Measurements from ENCODE around the gene ADCY10. TPM values are rescaled to one million over a fixed set of nuclear protein-coding genes. Genes with fewer than 3 reads are reported as not detected.

The ADCY10 gene
- total and polyA plus RNA-seq, 2 donors (not counting 1 experiment from before 2014, with no cell fraction given), result 0.09 to 0.17 TPM

DNA sequence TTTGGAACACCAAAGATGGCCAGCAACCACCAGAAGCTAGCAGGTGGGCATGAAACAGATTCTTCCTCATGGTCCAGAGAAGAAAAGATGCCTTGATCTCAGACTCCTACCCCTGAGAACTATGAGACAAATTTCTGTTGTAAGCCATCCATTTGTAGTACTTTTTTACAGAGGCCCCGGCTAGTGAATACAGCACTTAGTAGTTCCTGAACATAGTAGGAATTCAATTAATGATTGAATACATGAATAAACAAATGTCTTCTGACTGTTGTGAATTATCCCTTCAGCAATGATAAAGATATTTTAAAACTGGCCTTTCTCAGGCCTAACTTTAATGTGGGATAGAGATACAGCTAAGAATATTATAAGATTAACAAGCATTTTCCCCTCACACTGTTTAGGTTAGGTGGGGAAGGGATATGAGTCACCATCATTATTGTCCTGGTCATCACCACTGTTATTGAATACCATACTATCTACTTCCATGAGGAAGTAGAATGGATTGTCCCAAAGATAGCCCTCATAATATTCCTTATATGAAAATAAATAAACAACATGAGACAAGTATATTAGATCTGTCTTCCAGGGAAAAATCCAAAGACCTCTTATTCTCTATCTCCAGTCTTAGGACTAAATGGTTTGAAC, 51.4 kb downstream of the ADCY10 start:
- H3K27ac ChIP-seq (ENCODE audit: insufficient read depth, low read length), result no peak overlapping the region

GRCh38 chr1:167861664-167862381, 52.1 kb downstream of the ADCY10 start:
- TF ChIP-seq, protein P1, sequence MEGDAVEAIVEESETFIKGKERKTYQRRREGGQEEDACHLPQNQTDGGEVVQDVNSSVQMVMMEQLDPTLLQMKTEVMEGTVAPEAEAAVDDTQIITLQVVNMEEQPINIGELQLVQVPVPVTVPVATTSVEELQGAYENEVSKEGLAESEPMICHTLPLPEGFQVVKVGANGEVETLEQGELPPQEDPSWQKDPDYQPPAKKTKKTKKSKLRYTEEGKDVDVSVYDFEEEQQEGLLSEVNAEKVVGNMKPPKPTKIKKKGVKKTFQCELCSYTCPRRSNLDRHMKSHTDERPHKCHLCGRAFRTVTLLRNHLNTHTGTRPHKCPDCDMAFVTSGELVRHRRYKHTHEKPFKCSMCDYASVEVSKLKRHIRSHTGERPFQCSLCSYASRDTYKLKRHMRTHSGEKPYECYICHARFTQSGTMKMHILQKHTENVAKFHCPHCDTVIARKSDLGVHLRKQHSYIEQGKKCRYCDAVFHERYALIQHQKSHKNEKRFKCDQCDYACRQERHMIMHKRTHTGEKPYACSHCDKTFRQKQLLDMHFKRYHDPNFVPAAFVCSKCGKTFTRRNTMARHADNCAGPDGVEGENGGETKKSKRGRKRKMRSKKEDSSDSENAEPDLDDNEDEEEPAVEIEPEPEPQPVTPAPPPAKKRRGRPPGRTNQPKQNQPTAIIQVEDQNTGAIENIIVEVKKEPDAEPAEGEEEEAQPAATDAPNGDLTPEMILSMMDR (conservative IDR thresholded peaks at IDR 0.05 in 1 of 2, IDR thresholded peaks at IDR 0.05 in 1 of 2; ENCODE audit: low read depth in 1 of 2, low read length in 2 of 2), result no peak
- TF ChIP-seq EZH2 (IDR thresholded peaks at IDR 0.05; ENCODE audit: low read length, missing control alignments), result no peak
- DNase-seq (ENCODE audit: low read depth in 2 of 2), result no peak
- Histone ChIP-seq H3K9me3 (ENCODE audit: control insufficient read depth, insufficient read depth, low read depth, low read length) (no peaks in the 10 kb centered on the region), H4K20me1 (ENCODE audit: control insufficient read depth, extremely low read depth, insufficient read depth, low read length) (no peaks in the 10 kb centered on the region), H3K4me3 (replicated peaks in 1 of 4; ENCODE audit: control extremely low read depth in 1 of 4, insufficient read depth in 1 of 4, low read depth in 3 of 4, low read length in 4 of 4) (no peak overlapping the region), H3K79me2 (ENCODE audit: control insufficient read depth, insufficient read depth, low read length) (no peaks in the 10 kb centered on the region), H3K4me2 (ENCODE audit: extremely low read depth, insufficient read depth, low read length) (no peak overlapping the region), H3K36me3 (ENCODE audit: control insufficient read depth, insufficient read depth, low read length) (no peaks in the 10 kb centered on the region), H2AFZ (ENCODE audit: low read length) (no peak overlapping the region), H3K4me1 (ENCODE audit: control insufficient read depth, extremely low read depth, insufficient read depth, low read length) (no peaks in the 10 kb centered on the region), H3K27ac (ENCODE audit: insufficient read depth, low read length) (no peak overlapping the region), H3K27me3 (ENCODE audit: control insufficient read depth, insufficient read depth, low read length) (no peaks in the 10 kb centered on the region), H3K9ac (ENCODE audit: insufficient read depth, low read length) (no peak overlapping the region)

More for the DNA sequence above, 51.4 kb downstream of the ADCY10 start:
- no peaks in the 10 kb centered on the region for H3K79me2 ChIP-seq (ENCODE audit: control insufficient read depth, insufficient read depth, low read length)
- TF ChIP-seq, protein P1 (conservative IDR thresholded peaks at IDR 0.05 in 1 of 2, IDR thresholded peaks at IDR 0.05 in 1 of 2; ENCODE audit: low read depth in 1 of 2, low read length in 2 of 2), result no peak
- TF ChIP-seq EZH2 (IDR thresholded peaks at IDR 0.05; ENCODE audit: low read length, missing control alignments), result no peak
- H3K36me3 ChIP-seq (ENCODE audit: control insufficient read depth, insufficient read depth, low read length), result no peaks in the 10 kb centered on the region
- H3K4me1 ChIP-seq (ENCODE audit: control insufficient read depth, extremely low read depth, insufficient read depth, low read length), result no peaks in the 10 kb centered on the region
- DNase-seq (ENCODE audit: low read depth in 2 of 2), result peak; percentile 24 to 55
- no peaks in the 10 kb centered on the region for H4K20me1 ChIP-seq (ENCODE audit: control insufficient read depth, extremely low read depth, insufficient read depth, low read length)
- no peak overlapping the region for H3K4me3 ChIP-seq (replicated peaks in 1 of 4; ENCODE audit: control extremely low read depth in 1 of 4, insufficient read depth in 1 of 4, low read depth in 3 of 4, low read length in 4 of 4)
- no peak overlapping the region for H3K9ac ChIP-seq (ENCODE audit: insufficient read depth, low read length)
- no peaks in the 10 kb centered on the region for H3K9me3 ChIP-seq (ENCODE audit: control insufficient read depth, insufficient read depth, low read depth, low read length)
- no peak overlapping the region for H2AFZ ChIP-seq (ENCODE audit: low read length)
- no peak overlapping the region for H3K4me2 ChIP-seq (ENCODE audit: extremely low read depth, insufficient read depth, low read length)
- H3K27me3 ChIP-seq (ENCODE audit: control insufficient read depth, insufficient read depth, low read length), result no peaks in the 10 kb centered on the region

- TF ChIP-seq EZH2 (IDR thresholded peaks at IDR 0.05; ENCODE audit: low read length, missing control alignments), result no peak
- TF ChIP-seq, protein P1 (conservative IDR thresholded peaks at IDR 0.05 in 1 of 2, IDR thresholded peaks at IDR 0.05 in 1 of 2; ENCODE audit: low read depth in 1 of 2, low read length in 2 of 2), result no peak
- Histone ChIP-seq H4K20me1 (ENCODE audit: control insufficient read depth, extremely low read depth, insufficient read depth, low read length) (no peaks in the 10 kb centered on the region), H3K27me3 (ENCODE audit: control insufficient read depth, insufficient read depth, low read length) (no peaks in the 10 kb centered on the region), H3K79me2 (ENCODE audit: control insufficient read depth, insufficient read depth, low read length) (no peaks in the 10 kb centered on the region), H3K4me3 (replicated peaks in 1 of 4; ENCODE audit: control extremely low read depth in 1 of 4, insufficient read depth in 1 of 4, low read depth in 3 of 4, low read length in 4 of 4) (no peak overlapping the region), H3K27ac (ENCODE audit: insufficient read depth, low read length) (no peak overlapping the region), H3K9ac (ENCODE audit: insufficient read depth, low read length) (no peak overlapping the region), H3K9me3 (ENCODE audit: control insufficient read depth, insufficient read depth, low read depth, low read length) (no peaks in the 10 kb centered on the region), H3K4me1 (ENCODE audit: control insufficient read depth, extremely low read depth, insufficient read depth, low read length) (no peaks in the 10 kb centered on the region), H3K4me2 (ENCODE audit: extremely low read depth, insufficient read depth, low read length) (no peak overlapping the region), H2AFZ (ENCODE audit: low read length) (no peak overlapping the region), H3K36me3 (ENCODE audit: control insufficient read depth, insufficient read depth, low read length) (no peaks in the 10 kb centered on the region)
- DNase-seq (ENCODE audit: low read depth in 2 of 2), result peak in 1 of 2 donors; percentile 24
Observed at GRCh38 chr1:167860231-167860923, 53.6 kb downstream of the ADCY10 start.

Data from fibroblast of lung (primary cell).